Effector memory CD8-positive, alpha-beta T cell (primary cell): ENCODE results near the gene CLUH.
A peak's percentile ranks its signal among the peaks of the same experiment; 100 is the strongest.
"Not testable (repeated sequence)": the region's sequence is repeated elsewhere in the genome, so short reads cannot be mapped to it uniquely, and the experiment has no call there.

ENCODE experiments used
- ATAC-seq: fragments of 150-1000 bp; cut with Tn5 transposase; replicated peaks from 2 replicates; pipeline ENCODE4 v1.10.0; 2021; ENCODE audit warnings: mild to moderate bottlenecking, moderate library complexity
- DNase-seq, 3 experiments: peaks; one replicate each; pipeline ENCODE4 v3.0.0; 2021
- H3K27ac Mint-ChIP-seq, 2 donors: one replicate each; pipeline ENCODE4 v1.8.0; 2022; ENCODE audit warnings: mild to moderate bottlenecking in 2 of 2, mixed read lengths in 2 of 2, moderate library complexity in 2 of 2
- H3K27me3 Mint-ChIP-seq, 2 donors: one replicate each; pipeline ENCODE4 v1.8.0; 2022; ENCODE audit warnings: mixed read lengths in 2 of 2
- H3K36me3 Mint-ChIP-seq: one replicate; pipeline ENCODE4 v1.8.0; 2022; ENCODE audit warnings: mild to moderate bottlenecking, moderate library complexity, mixed read lengths; ENCODE audit not compliant: insufficient read depth
- H3K4me1 Mint-ChIP-seq, 2 donors: one replicate each; pipeline ENCODE4 v1.8.0; 2022; ENCODE audit warnings: low read depth in 2 of 2, mixed read lengths in 2 of 2
- H3K4me3 Mint-ChIP-seq, 2 donors: one replicate each; pipeline ENCODE4 v1.8.0; 2022; ENCODE audit warnings: mild to moderate bottlenecking in 2 of 2, mixed read lengths in 2 of 2, moderate library complexity in 2 of 2
- H3K9me3 Mint-ChIP-seq, 2 donors: one replicate each; pipeline ENCODE4 v1.8.0; 2022; ENCODE audit warnings: mixed read lengths in 2 of 2

CLUH gene

GRCh38 chr17:2703181-2703580, 8.4 kb downstream of the CLUH start:
- no peak for ATAC-seq
- H3K9me3 Mint-ChIP-seq = no peaks in the 10 kb centered on the region
- H3K4me1 Mint-ChIP-seq = peaks cover 12 to 21% of the 10 kb centered on the region in 2 donors
- H3K4me3 Mint-ChIP-seq = peak overlapping the region in 1 of 2 donors; percentile 37
- peak overlapping the region in 1 of 2 donors; percentile 32 for H3K27ac Mint-ChIP-seq
- no peaks in the 10 kb centered on the region for H3K27me3 Mint-ChIP-seq
- H3K36me3 Mint-ChIP-seq = peaks cover 41% of the 10 kb centered on the region
- no peak for DNase-seq

- DNase-seq = no peak
These were observed 9.4 kb downstream of the CLUH start for GRCh38 chr17:2701996-2702741.

GRCh38 chr17:2701161-2701995, 10.2 kb downstream of the CLUH start:
- Mint-ChIP-seq H3K4me1 (peaks cover 5 to 17% of the 10 kb centered on the region in 2 donors), H3K27ac (peak overlapping the region in 1 of 2 donors; percentile 55), H3K36me3 (peaks cover 52% of the 10 kb centered on the region), H3K4me3 (no peak overlapping the region), H3K9me3 (no peaks in the 10 kb centered on the region), H3K27me3 (no peaks in the 10 kb centered on the region)
- ATAC-seq = no peak
- DNase-seq = no peak

More at GRCh38 chr17:2701996-2702741, 9.4 kb downstream of the CLUH start:
- Mint-ChIP-seq H3K9me3 (no peaks in the 10 kb centered on the region), H3K4me1 (peaks cover 10 to 20% of the 10 kb centered on the region in 2 donors), H3K27me3 (no peaks in the 10 kb centered on the region), H3K36me3 (peaks cover 45% of the 10 kb centered on the region), H3K27ac (no peak overlapping the region), H3K4me3 (peak overlapping the region; percentile 21 to 25)
- peak; percentile 53 for ATAC-seq

- no peak for DNase-seq
- Mint-ChIP-seq H3K4me1 (peaks cover 2 to 15% of the 10 kb centered on the region in 2 donors), H3K36me3 (peaks cover 51% of the 10 kb centered on the region), H3K4me3 (no peak overlapping the region), H3K27ac (peak overlapping the region in 1 of 2 donors; percentile 55), H3K9me3 (no peaks in the 10 kb centered on the region), H3K27me3 (no peaks in the 10 kb centered on the region)
- no peak for ATAC-seq
These were observed 10.9 kb downstream of the CLUH start for GRCh38 chr17:2700491-2701141.

- ATAC-seq = no peak
These were observed 11.5 kb downstream of the CLUH start for GRCh38 chr17:2700030-2700490.

GRCh38 chr17:2699216-2699805, 12.3 kb downstream of the CLUH start:
- DNase-seq, ATAC-seq, H3K4me3 Mint-ChIP-seq, H3K27me3 Mint-ChIP-seq, H3K27ac Mint-ChIP-seq, H3K4me1 Mint-ChIP-seq, H3K9me3 Mint-ChIP-seq: not testable (repeated sequence)
- peaks cover 48% of the 10 kb centered on the region for H3K36me3 Mint-ChIP-seq

More at GRCh38 chr17:2700030-2700490, 11.5 kb downstream of the CLUH start:
- Mint-ChIP-seq H3K27ac (peak overlapping the region in 1 of 2 donors; percentile 55), H3K9me3 (no peaks in the 10 kb centered on the region), H3K4me3 (no peak overlapping the region), H3K4me1 (peaks cover 0 to 10% of the 10 kb centered on the region in 2 donors), H3K27me3 (no peaks in the 10 kb centered on the region), H3K36me3 (peaks cover 47% of the 10 kb centered on the region)
- no peak for DNase-seq

- H3K27me3 Mint-ChIP-seq = no peaks in the 10 kb centered on the region
- no peak overlapping the region for H3K4me3 Mint-ChIP-seq
- H3K9me3 Mint-ChIP-seq = no peaks in the 10 kb centered on the region
- no peak overlapping the region for H3K27ac Mint-ChIP-seq
- peaks cover 2 to 5% of the 10 kb centered on the region in 2 donors for H3K4me1 Mint-ChIP-seq
- peaks cover 45% of the 10 kb centered on the region for H3K36me3 Mint-ChIP-seq
- DNase-seq = no peak
- no peak for ATAC-seq
These were observed 13.9 kb downstream of the CLUH start for GRCh38 chr17:2697611-2698162.

- ATAC-seq (no peak), DNase-seq (no peak)
- peaks cover 0 to 5% of the 10 kb centered on the region in 2 donors for H3K4me1 Mint-ChIP-seq
- H3K36me3 Mint-ChIP-seq = peaks cover 46% of the 10 kb centered on the region
- no peak overlapping the region for H3K4me3 Mint-ChIP-seq
- H3K27me3 Mint-ChIP-seq = no peaks in the 10 kb centered on the region
- H3K9me3 Mint-ChIP-seq = no peaks in the 10 kb centered on the region
- peak overlapping the region in 1 of 2 donors; percentile 29 for H3K27ac Mint-ChIP-seq
These were observed 15.4 kb downstream of the CLUH start for GRCh38 chr17:2695961-2696760.

GRCh38 chr17:2695243-2695960, 16.2 kb downstream of the CLUH start:
- ATAC-seq (no peak), DNase-seq (no peak)
- Mint-ChIP-seq H3K4me1 (peaks cover 0 to 5% of the 10 kb centered on the region in 2 donors), H3K27me3 (no peaks in the 10 kb centered on the region), H3K36me3 (peaks cover 50% of the 10 kb centered on the region), H3K4me3 (no peak overlapping the region), H3K9me3 (no peaks in the 10 kb centered on the region), H3K27ac (no peak overlapping the region)

- Mint-ChIP-seq H3K27ac (no peak overlapping the region), H3K4me1 (peaks cover 0 to 5% of the 10 kb centered on the region in 2 donors), H3K4me3 (peak overlapping the region in 1 of 2 donors; percentile 71), H3K27me3 (no peaks in the 10 kb centered on the region), H3K9me3 (no peaks in the 10 kb centered on the region), H3K36me3 (peaks cover 47% of the 10 kb centered on the region)
- ATAC-seq (no peak), DNase-seq (no peak)
These were observed 17.0 kb downstream of the CLUH start for GRCh38 chr17:2694381-2695242.
